Neural progenitor cell (in vitro differentiated cells): ENCODE measurements around the gene CIDEC.

Experiments used
- CTCF ChIP-seq: fragments of 200-600 bp; sonication (generic); IDR thresholded peaks from 2 replicates; pipeline ENCODE4 v1.5.1; 2017; ENCODE audit warnings: antibody characterized with exemption, mild to moderate bottlenecking
- EZH2 ChIP-seq: fragments of 200-600 bp; sonication (generic); IDR thresholded peaks from 2 replicates; pipeline ENCODE4 v1.6.1; 2017; ENCODE audit warnings: antibody characterized with exemption, mild to moderate bottlenecking, moderate library complexity

- TF ChIP-seq CTCF, result no peak
- TF ChIP-seq EZH2, result no peak
Observed at GRCh38 chr3:9889405-9889804, 9.4 kb upstream of the CIDEC start.
